Mesendoderm (in vitro differentiated cells): ENCODE results near the gene CCDC201.
"Not testable (repeated sequence)": the region's sequence is repeated elsewhere in the genome, so short reads cannot be mapped to it uniquely, and the experiment has no call there.

ENCODE experiments used
- DNase-seq: peaks from one replicate; pipeline ENCODE4 v3.0.0; 2013
- H2AK5ac ChIP-seq: 2 replicates; pipeline ENCODE4 v1.6.1; 2013; ENCODE audit warnings: low read length, inconsistent platforms
- H2BK120ac ChIP-seq: 2 replicates; pipeline ENCODE4 v1.6.1; 2013; ENCODE audit warnings: low read depth, mild to moderate bottlenecking, low read length, moderate library complexity, mixed read lengths
- H2BK15ac ChIP-seq: replicated peaks from 2 replicates; pipeline ENCODE4 v1.6.1; 2013; ENCODE audit warnings: low read depth, mild to moderate bottlenecking, moderate library complexity
- H2BK5ac ChIP-seq: 2 replicates; pipeline ENCODE4 v1.6.1; 2013; ENCODE audit warnings: low read length, inconsistent platforms
- H3K18ac ChIP-seq: 2 replicates; pipeline ENCODE4 v1.6.1; 2013; ENCODE audit warnings: mild to moderate bottlenecking, low read length, mixed read lengths
- H3K23ac ChIP-seq: one replicate; pipeline ENCODE4 v1.6.1; 2013; ENCODE audit warnings: low read length
- H3K27ac ChIP-seq: 2 replicates; pipeline ENCODE4 v1.5.1; 2013; ENCODE audit warnings: low read depth, mild to moderate bottlenecking, inconsistent platforms, low read length, moderate library complexity
- H3K27me3 ChIP-seq: 2 replicates; pipeline ENCODE4 v1.6.1; 2013; ENCODE audit warnings: low read length, control low read depth, mild to moderate bottlenecking, inconsistent platforms; ENCODE audit not compliant: insufficient read depth, poor library complexity
- H3K36me3 ChIP-seq: 2 replicates; pipeline ENCODE4 v1.6.1; 2013; ENCODE audit warnings: low read length, inconsistent platforms; ENCODE audit not compliant: control insufficient read depth, insufficient read depth
- H3K4ac ChIP-seq: one replicate; pipeline ENCODE4 v1.6.1; 2013; ENCODE audit warnings: low read depth, mild to moderate bottlenecking, low read length, moderate library complexity
- H3K4me1 ChIP-seq: 2 replicates; pipeline ENCODE4 v1.6.1; 2013; ENCODE audit warnings: low read depth, low read length, inconsistent platforms; ENCODE audit not compliant: control insufficient read depth
- H3K4me2 ChIP-seq: 2 replicates; pipeline ENCODE4 v1.6.1; 2013; ENCODE audit warnings: low read length
- H3K4me3 ChIP-seq: 2 replicates; pipeline ENCODE4 v1.5.1; 2013; ENCODE audit warnings: mild to moderate bottlenecking, low read length
- H3K56ac ChIP-seq: one replicate; pipeline ENCODE4 v1.6.1; 2013; ENCODE audit warnings: low read length
- H3K79me1 ChIP-seq: 2 replicates; pipeline ENCODE4 v1.6.1; 2013; ENCODE audit warnings: low read length, inconsistent platforms
- H3K79me2 ChIP-seq: 2 replicates; pipeline ENCODE4 v1.6.1; 2013; ENCODE audit warnings: mild to moderate bottlenecking, low read length; ENCODE audit not compliant: control insufficient read depth, insufficient read depth
- H3K9ac ChIP-seq: 2 replicates; pipeline ENCODE4 v1.6.1; 2013; ENCODE audit warnings: low read length, inconsistent platforms
- H4K5ac ChIP-seq: one replicate; pipeline ENCODE4 v1.6.1; 2013; ENCODE audit warnings: low read length
- H4K8ac ChIP-seq: one replicate; pipeline ENCODE4 v1.6.1; 2013; ENCODE audit warnings: low read depth, mild to moderate bottlenecking, control low read depth, low read length, moderate library complexity
- WGBS: extraction: QIAGEN DNeasy Blood & Tissue Kit; methylation state at CpG from one replicate; pipeline ENCODE4 v1.1.7; 2013; ENCODE audit warnings: low lambda C conversion rate, missing lambda C conversion rate; ENCODE audit not compliant: insufficient coverage; ENCODE audit errors: extremely low coverage; 5-methylcytosine and 5-hydroxymethylcytosine counted together

Gene CCDC201

DNA sequence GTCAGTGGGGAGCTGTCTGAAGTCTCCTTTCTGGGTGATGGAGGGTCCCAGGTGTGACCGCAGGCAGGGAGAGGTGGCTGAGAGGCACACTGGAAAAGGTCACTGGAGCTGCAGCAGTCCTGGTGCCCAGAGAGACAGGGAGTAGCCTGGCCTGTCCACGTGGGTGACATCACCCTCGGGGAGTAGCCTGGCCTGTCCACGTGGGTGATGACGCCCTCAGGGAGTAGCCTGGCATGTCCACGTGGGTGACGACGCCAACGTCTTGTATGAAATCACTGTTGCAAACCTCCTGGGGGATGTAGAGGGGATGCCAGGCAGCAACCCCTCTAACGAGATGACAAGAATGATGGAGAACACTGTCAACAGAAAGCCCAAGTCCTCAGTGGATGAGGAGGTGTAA, 19.9 kb downstream of the CCDC201 start:
- not testable (repeated sequence) for H3K4me2 ChIP-seq, H2BK5ac ChIP-seq, H4K8ac ChIP-seq, H3K18ac ChIP-seq, H3K4me1 ChIP-seq, H2BK15ac ChIP-seq, H3K27me3 ChIP-seq, H3K27ac ChIP-seq, H4K5ac ChIP-seq, DNase-seq, H3K9ac ChIP-seq, H3K36me3 ChIP-seq, H2AK5ac ChIP-seq, H3K4me3 ChIP-seq, H3K23ac ChIP-seq, H3K79me1 ChIP-seq, H2BK120ac ChIP-seq, H3K79me2 ChIP-seq, H3K4ac ChIP-seq, H3K56ac ChIP-seq
- no CpG with 5 or more reads among the region's 10 CpGs for WGBS

DNA sequence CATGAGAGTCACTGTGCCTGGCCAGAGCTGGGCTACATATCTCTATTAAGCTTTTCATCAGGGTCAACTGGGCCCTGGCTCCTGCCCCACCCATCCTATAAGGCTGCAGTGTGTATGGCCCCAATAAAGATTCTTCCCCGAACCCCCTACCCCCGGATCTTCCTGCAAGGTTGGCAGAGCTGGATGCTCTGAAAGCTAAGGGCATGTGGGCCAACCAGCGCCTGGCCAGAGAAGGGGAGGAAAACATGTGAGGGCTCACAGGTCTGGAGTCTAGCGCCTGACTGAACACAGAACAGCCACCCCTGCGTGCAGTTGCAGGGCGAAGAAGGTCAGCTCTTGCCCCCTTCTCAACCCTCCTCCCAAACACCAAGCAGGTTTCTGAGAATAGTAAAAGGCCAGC, 24.1 kb downstream of the CCDC201 start:
- H4K8ac ChIP-seq, H3K4me3 ChIP-seq, H2BK120ac ChIP-seq, H2BK15ac ChIP-seq, H4K5ac ChIP-seq, H3K9ac ChIP-seq, H3K56ac ChIP-seq, H3K27me3 ChIP-seq, H3K36me3 ChIP-seq, DNase-seq, H2AK5ac ChIP-seq, H3K27ac ChIP-seq, H3K4me1 ChIP-seq, H3K4ac ChIP-seq, H3K18ac ChIP-seq, H3K79me2 ChIP-seq, H3K23ac ChIP-seq, H3K79me1 ChIP-seq, H2BK5ac ChIP-seq, H3K4me2 ChIP-seq: not testable (repeated sequence)
- no CpG with 5 or more reads among the region's 6 CpGs for WGBS

DNA sequence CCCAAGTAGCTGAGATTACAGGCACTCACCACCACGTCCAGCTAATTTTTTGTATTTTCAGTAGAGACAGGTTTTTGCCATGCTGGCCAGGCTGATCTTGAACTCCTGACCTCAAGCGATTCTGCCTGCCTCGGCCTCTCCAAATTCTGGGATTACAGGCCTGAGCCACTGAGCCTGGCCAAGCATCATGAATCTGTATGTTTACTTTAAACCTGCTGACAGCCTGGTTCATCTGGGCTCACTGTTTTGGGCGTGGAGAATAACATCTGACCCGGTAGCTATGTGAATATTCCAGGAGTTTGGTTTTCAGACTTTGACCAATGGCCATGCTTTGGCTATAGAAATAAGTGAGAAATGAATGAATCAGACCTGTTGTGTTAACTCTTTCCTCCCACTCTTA, 26.3 kb downstream of the CCDC201 start:
- H4K5ac ChIP-seq, H2BK5ac ChIP-seq, H3K4me2 ChIP-seq, H3K27me3 ChIP-seq, DNase-seq, H3K4ac ChIP-seq, H3K79me1 ChIP-seq, H3K36me3 ChIP-seq, H3K56ac ChIP-seq, H3K79me2 ChIP-seq, H3K27ac ChIP-seq, H2BK120ac ChIP-seq, H3K4me3 ChIP-seq, H2AK5ac ChIP-seq, H3K4me1 ChIP-seq, H3K23ac ChIP-seq, H3K18ac ChIP-seq, H4K8ac ChIP-seq, H3K9ac ChIP-seq, H2BK15ac ChIP-seq: not testable (repeated sequence)
- WGBS = no CpG with 5 or more reads among the region's 5 CpGs

DNA sequence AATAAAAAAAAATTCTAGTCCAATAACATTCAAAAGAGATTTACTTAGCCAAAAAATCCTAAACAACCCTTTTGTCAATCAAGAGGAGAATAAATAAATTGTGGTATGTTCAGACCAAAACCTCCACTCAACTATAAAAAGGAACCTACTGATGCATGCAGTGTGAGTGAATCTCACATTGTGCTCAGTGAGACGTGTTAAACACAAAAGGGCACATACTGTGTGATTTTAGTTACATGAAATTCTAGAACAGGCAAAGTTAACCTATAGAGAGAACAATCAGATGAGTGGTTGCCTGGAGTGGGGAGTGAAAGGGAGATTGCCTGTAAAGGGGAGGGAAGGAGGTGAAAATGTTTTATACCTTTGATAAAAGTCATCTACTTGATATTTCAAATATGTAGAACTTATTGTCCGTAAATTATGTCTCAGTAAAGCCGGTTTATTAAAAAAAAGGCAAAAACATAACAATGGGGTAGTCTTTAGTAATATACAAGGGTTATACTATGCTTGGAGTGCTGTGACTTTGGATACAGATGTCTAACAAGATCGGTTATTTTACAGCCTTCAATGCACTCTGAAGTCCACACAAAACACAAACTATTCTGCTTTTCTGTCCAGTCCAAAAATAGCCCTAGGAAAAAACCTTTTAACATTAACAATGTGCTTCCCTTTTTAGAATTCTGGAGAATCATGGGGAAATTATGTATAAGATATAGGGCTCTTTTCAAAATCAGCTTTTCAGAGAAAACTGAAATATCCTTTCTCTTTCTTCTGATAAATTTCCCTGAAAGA, 30.8 kb downstream of the CCDC201 start:
- H3K23ac ChIP-seq, H3K27ac ChIP-seq, H2BK5ac ChIP-seq, H3K27me3 ChIP-seq, H4K5ac ChIP-seq, H3K18ac ChIP-seq, H3K4ac ChIP-seq, H2AK5ac ChIP-seq, H3K4me3 ChIP-seq, H4K8ac ChIP-seq, H2BK120ac ChIP-seq, H3K4me2 ChIP-seq, DNase-seq, H3K79me2 ChIP-seq, H3K4me1 ChIP-seq, H3K56ac ChIP-seq, H2BK15ac ChIP-seq, H3K9ac ChIP-seq, H3K36me3 ChIP-seq, H3K79me1 ChIP-seq: not testable (repeated sequence)
- WGBS = no CpG with 5 or more reads among the region's 4 CpGs

DNA sequence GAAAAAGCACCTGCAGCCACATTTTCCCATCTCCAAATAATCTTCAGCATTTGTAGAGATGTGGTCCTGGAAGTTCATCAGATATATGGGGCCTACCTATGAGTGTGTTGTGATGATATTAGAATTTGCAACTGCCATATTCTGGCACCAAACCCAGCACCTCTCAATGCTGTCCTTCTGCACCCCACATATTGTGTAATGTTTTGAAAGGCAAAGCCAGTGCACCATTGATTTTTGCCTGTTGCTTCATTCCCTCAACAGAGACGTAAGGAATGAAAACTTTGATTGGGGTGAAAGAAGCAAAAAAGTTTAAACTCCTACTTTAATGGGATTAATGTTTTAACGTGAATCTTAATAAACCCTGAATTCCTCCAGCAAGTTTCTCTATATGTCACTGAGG, 34.0 kb downstream of the CCDC201 start:
- H3K79me1 ChIP-seq, H3K27me3 ChIP-seq, H3K18ac ChIP-seq, H2BK5ac ChIP-seq, H3K27ac ChIP-seq, H3K4me1 ChIP-seq, H3K4ac ChIP-seq, H3K9ac ChIP-seq, H4K8ac ChIP-seq, H3K4me3 ChIP-seq, H3K23ac ChIP-seq, H3K79me2 ChIP-seq, DNase-seq, H2AK5ac ChIP-seq, H3K56ac ChIP-seq, H3K36me3 ChIP-seq, H4K5ac ChIP-seq, H3K4me2 ChIP-seq, H2BK15ac ChIP-seq, H2BK120ac ChIP-seq: not testable (repeated sequence)
- no CpG with 5 or more reads among the region's 2 CpGs for WGBS
